Stimulated activated CD8-positive, alpha-beta memory T cell treated with anti-CD3 and anti-CD28 coated beads, Interleukin-15, amount 100 ng/mL, for 48 hours (primary cell): ENCODE measurements around the gene SLC5A1.
"Not testable (repeated sequence)": the region's sequence is repeated elsewhere in the genome, so short reads cannot be mapped to it uniquely, and the experiment has no call there.

Experiments used
- DNase-seq, 2 donors: peaks; one replicate each; pipeline ENCODE4 v3.0.0-alpha.2; 2020; ENCODE audit warnings: low read depth in 2 of 2

Gene SLC5A1

DNA sequence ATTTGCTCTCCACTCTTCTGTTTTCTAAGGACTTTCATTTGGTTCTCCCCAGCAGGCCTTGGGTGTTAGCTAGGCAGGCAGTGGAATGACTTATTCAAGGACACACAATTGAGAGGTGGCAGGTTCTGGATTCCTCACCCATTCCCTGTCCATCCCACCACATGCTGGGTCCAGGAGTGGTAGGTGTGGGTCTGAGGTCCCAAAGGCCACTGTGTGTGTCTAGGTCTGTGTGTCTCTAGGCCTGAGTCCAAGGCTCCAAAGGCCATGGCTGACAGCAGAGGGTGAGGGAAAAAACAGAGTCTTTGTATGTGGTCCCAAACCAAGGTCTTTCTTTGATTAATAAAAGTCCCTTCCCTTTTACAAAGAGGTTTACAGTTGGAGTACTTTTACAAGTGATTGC lies 40.8 kb downstream of the SLC5A1 start:
- no peak for DNase-seq

DNA sequence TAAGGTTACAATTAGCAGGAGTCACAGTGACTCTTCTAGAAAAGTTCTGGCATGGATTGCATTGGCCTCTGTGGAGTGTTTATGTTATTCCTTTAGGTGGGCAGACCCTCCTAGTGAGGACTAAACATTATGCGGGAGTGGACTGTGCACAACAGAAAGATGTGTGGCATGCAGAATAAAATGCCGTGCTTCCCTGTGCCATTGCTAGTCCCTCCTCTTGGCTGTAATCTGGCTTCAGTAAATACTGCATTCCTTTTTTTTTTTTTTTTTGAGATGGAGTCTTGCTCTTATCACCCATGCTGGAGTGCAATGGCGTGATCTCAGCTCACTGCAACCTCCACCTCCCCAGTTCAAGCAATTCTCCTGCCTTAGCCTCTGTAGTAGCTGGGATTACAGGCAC lies 45.0 kb downstream of the SLC5A1 start:
- no peak for DNase-seq

DNA sequence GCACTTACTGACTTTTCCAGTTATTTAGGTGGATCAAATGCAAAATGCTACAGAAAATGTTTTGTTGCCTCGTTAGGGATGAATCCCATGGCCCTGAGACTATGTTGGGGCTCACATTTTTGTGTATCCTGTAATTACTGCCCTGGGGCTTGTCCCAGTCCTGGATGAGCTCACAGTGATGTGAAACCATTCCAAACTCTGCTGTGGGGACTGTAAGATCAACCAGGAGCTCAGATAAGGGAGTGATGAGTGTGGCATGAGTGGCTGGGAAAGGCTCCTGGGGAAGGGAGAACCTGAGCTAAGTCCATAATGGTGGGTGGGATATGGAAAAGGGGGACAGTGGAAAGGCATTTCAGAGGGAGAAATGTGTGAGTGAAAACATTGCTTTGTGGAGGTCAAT lies 54.0 kb downstream of the SLC5A1 start:
- no peak for DNase-seq

DNA sequence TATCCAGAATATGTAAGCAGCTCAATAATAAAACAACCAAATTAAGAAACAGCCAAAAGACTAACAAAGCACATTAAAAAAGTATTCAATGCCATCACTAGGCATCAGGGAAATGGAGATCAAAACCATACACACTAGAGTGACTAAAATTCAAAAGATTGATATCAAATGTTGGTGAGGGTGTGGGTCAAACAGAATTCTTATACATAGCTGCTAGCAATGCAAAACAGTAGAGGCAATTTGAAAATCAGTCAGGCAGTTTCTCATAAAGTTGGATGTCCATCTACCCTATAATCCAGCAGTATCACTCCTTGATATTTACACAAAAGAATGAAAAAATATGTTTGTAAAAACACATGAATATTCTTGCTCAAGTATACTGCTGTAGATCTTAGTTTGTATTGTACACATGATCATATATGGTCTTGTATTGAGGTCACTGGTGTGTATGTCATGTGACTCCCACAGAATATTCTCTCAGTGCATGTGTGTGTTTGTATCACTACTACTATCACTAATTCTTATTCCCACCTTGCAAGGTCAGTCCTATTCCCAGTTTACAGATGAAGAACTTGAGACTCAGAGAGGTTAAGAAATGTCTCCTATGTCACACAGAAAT lies 54.9 kb downstream of the SLC5A1 start:
- DNase-seq, result no peak

DNA sequence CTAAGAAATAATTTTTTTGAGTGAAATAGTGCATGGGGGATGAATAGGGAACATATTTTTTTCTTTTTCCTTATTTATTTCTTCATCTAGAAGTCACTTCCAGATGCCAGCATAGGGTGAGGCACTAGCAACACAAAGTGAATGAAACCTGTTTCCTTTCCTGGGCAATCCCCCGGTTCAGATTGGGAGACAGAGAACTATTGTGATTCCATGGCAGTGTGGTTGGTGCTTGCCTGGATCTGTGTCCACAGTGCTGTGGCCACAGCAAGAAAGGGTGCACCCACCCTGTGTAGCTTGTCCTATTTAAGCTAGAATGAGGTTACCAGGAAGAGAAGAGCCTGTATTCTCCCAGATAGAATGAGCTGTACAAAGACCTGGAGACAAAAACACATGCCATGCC lies 57.6 kb downstream of the SLC5A1 start:
- DNase-seq, result no peak

DNA sequence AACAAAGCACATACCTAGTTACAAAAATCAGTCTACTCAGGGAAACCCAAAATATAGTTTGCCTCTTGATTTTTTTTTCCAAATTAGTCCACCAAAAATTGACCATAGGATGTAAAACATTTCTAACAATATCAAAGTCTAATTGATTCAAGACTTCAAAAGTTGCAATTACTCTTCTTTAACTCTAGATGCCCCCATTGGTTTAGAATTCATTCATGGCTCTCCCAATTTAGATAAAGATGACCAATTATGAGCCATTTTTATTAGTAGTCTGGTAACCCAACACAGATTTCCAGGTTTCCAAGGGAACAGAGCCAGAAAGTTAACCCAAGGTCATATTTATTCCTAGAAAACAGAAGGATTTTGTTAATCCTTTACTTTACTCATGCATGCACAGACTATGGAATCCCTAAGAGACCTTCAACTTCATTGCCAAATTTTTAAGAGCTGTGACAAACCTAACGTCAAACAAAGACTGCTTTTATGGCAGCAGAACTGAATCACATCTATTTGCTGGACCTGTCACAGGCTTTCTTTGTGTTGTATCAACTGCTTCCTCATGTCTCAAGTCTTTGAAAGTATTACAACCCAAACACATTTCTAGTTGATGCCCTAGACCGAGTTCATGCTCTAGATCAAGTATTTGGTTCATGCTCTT lies 60.7 kb downstream of the SLC5A1 start:
- no peak for DNase-seq

DNA sequence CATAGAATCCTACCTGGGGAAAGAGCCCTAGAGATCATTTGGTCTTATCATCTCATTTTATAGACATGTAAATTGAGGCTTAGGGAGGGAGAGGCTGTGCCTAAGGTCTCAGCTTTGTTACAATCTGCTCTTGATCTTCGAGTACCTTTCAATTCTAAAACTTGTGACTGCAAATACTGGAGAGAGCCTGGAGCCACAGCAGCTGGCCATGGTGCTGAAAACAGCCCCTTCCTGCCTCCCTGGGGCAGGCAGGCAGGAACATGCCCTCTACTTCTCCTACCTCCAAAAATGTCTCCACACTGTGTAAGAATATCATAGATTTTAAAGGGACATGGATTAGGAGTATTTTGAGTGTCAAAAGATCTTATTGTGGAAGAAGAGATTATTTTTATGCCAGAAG lies 63.9 kb downstream of the SLC5A1 start:
- DNase-seq, result no peak

DNA sequence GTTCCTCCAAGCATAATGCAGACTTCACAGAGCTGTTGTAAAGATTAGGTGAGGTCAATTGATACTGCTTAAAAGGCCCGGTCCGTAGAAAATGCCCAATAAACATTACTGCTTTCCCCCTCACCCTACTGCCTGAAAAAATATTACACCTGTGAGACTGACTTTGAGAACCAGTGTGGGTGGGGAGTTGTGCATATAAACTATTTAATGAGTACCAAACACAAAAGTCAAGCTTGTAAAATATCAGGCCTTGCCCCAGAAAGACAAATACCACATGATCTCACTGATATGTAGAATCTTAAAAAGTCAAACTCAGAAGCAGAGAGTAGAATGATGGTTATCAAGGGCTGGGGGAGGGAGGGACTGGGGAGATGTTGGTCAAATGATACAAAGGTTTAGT lies 69.3 kb downstream of the SLC5A1 start:
- DNase-seq, result no peak

DNA sequence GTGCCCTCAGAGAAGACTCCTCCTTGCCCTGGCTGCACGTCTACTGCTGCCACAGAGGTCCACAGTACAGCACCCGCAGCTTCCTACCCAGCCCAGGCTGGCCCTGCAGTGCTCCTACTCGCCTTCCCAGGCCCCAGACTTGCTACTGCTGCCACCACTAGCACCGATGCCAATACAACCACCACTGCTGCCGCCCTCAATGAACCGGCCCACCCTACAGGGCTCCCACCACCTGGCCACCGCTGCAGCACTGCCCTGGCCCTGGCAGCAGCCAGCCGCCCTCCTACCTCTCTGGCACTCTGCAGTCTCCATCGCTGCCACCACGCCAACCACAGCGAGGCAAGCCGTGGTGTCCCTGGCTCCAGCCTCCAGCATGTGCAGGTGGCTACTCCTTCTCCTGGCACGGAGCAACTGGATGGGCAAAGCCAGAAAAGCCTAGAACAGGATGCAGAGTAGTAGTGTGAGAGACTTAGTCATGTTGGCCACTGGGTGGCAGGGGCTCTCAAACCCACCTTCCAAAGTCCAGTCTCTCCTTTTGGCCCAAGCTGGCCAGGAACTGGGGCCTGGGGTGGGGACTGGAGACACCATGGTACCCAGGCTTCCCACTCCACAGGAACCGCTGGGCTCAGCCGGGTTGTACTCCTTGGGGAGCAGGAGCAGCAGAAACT lies 76.6 kb downstream of the SLC5A1 start:
- no peak for DNase-seq

DNA sequence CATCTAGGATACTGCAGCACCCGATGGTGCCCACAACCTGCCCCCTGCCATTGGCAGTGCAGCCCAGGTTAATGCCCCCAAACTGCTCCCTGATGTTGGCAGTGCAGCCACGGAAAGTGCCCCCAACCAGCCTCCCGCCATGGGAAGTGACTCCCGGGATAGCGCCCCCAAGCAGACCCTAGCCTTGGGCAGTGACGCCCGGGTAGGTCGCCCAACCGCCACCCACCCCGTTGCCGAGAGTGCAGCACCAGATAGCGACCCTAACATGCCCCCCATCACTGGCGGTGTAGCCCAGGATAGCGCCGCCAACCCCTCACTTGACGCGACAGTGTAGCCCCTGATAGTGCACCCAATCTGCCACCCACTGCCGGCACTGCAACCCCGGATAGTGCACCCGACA lies 77.5 kb downstream of the SLC5A1 start:
- no peak for DNase-seq

DNA sequence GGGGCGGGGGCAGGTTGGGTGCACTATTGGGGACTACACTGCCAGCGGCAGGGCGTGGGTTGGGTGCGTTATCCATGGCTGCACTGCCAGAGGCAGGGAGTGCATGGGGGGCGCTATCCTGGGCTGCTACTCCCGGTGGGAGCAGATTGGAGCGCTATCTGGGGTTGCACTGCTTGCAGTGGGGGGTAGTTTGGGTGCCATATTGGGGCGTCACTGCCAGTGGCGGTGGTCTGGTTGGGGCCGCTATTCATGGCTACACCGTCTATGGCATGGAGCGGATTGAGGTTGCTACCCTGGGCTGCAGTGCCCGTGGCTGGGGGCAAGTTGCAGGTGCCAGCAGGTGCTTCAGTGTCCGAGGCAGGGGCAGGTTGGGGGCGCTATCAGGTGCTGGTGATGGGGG lies 79.8 kb downstream of the SLC5A1 start:
- DNase-seq, result no peak

DNA sequence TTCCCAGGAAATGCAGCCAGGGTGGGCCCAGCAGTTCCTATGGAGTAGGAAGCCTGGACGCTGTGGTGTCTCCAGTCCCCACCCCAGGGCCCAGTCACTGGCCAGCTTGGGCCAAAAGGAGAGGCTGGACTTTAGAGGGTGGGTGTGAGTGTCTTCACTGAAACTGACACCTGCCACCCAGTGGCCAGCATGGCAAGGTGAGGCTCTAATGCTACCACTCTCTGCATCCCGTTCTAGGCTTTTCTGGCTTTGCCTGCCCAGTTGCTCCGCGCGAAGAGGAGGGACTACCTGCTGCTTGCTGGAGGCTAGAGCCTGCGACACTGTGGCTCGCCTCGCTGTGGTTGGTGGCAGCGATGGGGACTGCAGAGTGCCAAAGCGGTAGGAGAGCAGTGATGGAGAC lies 80.6 kb downstream of the SLC5A1 start:
- no peak for DNase-seq

DNA sequence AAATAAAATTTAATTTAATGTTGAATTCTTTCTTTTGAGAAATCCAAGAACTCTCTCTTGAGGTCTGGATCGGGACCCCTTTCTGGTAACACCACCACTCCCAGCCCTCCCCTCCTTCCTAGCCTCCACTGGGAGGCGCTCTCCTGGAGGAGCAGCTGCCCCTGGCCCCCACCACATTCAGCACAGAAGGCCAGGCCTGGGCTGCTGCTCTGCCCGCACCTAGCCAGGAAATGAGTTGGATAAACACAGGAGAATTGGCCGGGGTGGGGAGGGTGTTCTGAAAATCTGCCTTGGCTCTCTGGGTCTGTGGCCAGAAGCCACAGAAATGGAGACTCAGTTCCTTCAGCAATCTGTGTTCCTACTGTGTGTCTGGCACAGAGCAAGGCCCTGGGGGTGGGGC lies 84.8 kb downstream of the SLC5A1 start:
- DNase-seq, result no peak

DNA sequence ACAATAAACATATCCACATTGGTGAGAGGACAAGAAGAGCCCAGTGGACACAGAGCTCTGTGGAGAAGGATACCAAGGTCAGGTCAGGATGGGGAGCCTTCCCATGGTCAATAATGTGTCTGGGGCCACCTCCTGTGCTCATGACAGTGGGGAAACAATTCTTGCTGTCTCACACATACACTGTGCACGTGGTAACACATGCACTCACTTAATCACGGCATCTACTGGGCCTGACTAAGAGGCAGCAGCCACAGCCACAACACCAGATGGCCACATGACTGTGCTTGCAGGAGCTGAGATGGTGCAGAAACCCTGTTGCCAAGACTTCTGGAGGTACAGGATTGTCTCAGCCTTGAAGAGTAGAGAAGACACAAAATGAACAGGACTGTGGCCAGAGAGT lies 87.4 kb downstream of the SLC5A1 start:
- no peak for DNase-seq

DNA sequence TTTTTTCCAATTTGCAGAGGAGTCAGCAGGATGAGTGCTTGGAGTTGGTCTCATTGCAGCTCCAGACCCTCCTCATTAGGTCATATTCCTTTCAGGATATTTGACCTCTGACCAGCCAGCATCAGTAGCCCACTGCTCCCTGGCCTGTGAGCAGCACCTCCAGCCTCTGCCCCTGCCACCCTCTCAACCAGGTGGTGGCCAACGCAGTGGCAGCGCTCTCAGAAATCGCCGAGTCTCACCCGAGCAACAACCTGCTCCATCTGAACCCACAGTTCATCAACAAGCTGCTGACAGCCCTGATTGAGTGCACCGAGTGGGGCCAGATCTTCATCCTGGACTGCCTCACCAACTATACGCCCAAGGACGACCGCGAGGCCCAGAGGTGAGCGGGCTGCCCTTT lies 89.1 kb downstream of the SLC5A1 start:
- DNase-seq, result no peak

DNA sequence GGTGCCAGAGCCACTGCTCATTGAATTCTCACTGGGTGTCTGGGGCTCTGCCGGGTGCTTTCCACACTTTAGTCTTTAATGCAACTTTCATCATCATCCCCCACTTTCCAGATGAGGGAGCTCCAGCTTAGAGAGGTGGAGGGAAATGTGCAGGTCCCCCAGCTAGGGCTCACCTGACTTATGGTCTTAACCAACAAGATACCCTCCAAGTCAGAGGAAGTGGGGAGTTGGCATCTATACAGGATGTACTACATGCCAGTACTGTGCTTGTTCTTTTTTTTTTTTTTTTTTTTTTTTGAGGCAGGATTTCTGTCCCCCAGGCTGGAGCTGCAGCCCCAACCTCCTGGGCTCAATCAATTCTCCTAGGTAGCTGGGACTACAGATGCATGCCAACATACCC lies 89.7 kb downstream of the SLC5A1 start:
- DNase-seq, result no peak

DNA sequence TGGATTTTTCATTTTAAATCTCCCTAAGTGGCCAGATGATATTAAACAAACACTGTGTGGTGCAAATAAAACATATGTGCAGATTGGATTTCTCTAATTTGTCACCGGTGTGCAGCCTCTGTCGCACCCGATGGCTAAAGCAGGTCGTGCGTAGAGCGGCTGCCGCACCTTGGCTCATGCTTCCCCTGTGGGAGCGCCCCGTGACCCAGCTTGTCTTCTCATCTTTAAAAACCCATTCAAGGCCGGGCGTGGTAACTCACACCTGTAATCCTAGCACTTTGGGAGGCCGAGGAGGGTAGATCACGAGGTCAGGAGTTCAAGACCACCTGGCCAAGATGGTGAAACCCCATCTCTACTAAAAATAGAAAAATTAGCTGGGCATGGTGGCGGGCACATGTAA lies 91.7 kb downstream of the SLC5A1 start:
- DNase-seq, result not testable (repeated sequence)

DNA sequence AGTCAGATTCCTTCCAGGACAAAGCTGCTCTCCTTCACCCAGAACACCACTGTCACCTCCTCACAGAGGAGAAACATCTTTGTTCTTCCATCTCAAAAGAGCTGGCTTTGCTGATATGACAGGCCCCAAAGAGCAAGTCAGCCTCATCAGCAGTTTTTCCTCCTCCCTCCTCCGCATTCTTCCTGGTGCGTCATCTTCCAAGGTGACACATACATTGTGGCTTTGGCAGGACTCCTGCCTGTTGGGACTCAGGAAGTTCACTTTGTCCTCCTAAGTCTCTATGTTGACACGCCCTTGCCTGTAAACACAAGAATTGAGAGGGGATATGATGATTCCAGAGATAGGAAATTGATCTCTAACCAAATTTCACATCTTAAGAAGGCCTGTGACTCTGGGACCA lies 92.9 kb downstream of the SLC5A1 start:
- not testable (repeated sequence) for DNase-seq

DNA sequence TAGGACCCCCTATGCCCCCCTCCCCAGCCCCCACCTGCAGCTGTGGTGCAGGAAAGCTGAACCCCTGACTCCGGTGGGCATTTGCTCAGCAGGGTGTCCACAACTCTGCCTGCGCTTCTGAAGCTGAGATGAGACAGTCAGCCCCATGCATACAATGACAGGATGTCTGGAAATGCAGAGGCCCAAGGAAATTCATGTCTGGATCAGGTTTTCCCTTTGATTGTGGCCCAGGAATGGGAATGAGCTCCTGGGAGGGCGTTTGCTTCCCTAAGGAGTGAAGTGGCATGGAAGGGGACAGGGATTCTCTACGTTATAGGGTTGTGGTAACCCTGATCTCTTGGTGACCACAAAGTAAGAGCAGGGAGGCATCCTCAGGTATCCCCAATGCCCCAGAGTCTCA lies 93.8 kb downstream of the SLC5A1 start:
- not testable (repeated sequence) for DNase-seq

DNA sequence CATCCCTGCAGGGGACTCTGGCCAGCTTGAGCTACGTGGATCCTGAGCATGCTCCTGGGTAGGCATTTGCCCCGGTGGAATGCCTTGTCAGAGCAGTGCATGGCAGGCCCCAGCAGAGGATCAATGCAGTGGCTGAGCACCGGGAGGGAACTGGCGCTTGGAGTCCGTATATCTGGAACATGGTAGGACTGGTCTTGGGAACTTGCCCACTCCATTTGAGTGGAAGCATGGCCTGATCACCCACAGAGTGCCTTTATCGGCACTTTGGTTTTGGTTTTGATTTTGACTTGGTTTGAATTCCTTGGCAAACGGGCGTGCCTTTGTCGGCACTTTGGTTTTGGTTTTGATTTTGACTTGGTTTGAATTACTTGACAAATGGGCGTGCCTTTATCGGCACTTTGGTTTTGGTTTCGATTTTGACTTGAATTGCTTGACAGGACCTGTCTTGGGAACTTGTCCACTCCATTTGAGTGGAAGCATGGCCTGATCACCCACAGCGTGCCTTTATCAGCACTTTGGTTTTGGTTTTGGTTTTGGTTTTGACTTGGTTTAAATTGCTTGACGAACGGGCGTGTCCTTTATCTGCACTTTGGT lies 94.8 kb downstream of the SLC5A1 start:
- DNase-seq, result peak; percentile 36 to 44

DNA sequence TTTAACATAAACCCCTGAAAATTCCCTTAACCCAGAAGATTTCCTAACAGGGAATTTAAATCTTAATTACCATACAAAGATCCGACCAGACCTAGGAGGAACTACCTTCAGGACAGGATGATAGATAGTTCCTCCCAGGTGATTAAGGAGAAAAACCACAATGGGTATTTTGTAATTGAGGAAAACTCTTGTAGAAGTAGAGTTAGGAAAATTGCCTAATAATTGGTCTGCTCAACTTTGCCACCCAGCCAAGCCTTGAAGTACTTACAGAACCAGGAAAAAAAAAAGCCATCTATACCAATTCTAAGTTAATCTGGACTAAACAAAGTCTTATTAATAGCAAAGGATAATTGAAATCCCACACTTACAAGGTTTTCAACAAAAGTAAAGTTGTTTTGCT lies 95.5 kb downstream of the SLC5A1 start:
- not testable (repeated sequence) for DNase-seq

DNA sequence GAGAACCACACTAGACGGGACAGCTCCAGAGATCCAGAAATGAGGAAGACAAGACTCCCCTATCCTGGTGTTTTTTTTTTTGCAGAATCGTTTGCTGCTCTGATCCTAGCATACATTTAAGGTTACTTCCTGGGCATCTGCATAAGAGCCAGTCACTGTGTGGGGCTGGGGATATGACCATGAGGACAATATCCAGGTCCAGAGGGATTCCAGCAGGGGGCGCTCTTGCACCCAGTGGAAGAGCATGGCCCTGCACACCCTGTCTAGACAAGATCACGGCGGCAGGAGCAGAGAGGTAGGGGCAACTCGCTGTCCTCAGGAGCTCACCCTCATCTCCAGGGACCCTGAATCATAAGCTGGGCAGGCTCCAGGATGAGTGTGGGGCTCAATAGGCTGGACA lies 97.6 kb downstream of the SLC5A1 start:
- DNase-seq, result not testable (repeated sequence)

DNA sequence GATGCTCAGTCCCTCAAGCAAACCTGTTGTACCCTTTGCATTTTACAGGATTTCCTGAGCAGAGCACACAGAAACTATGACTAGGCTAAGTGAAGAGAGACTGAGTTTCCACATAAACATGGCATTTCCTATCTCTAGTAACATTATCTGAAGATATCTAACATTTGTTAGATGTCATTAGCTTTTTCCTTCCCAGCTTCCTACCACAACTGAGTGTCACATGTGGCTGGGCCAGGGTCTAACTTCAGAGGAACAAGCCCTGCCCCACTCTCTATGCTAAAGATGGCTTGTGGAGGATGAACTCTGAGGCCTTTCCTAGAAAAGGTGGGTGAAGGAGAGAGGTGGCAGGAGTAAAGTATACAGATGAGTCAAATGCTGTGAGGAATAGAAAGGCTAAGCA lies 99.5 kb downstream of the SLC5A1 start:
- peak in 1 of 2 donors; percentile 32 for DNase-seq
